ENCODE measurements around the gene CD37.
A peak's percentile ranks its signal among the peaks of the same experiment; 100 is the strongest.
"Not testable (repeated sequence)": the region's sequence is repeated elsewhere in the genome, so short reads cannot be mapped to it uniquely, and the experiment has no call there.

CD37 gene

DNA sequence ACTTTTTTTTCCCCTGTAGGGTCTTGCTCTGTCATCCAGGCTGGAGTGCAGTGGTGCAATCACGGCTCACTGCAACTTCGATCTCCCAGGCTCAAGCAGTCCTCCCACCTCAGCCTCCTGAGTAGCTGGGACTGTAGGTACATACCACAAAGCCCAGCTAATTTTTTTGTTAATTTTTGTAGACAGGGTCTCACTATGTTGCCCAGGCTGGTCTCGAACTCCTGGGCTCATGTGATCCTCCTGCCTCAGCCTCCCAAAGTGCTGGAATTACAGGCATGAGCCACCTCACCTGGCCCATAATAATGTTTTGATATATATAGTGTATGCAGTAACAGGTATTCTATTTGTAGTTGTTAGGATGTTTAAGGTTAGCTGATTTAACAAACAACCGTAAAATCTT is 4.0 kb upstream of the CD37 start:
- ATAC-seq, DNase-seq: not testable (repeated sequence)

DNA sequence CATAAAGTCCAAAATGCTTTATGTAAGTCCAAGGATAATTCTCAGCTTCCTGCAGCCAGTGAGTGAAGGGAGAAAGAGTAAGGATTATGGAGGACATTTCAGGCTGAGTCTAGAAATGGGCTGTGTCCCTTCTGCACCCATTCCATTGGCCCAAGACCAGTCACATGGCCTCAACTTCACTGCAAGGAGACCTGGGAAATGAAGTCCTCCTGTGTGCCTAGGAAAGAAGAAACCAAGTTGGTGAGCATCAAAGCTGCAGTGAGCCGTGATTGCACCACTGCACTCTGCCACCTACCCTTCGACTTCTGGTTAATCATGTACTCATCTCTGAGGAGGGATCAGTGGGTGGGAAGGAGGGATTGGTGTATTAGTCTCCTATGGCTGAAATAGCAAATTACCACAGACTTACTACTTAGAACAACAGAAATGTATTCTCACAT is 3.6 kb upstream of the CD37 start:
- ATAC-seq (peak; percentile 69), DNase-seq (peak; percentile 49)

DNA sequence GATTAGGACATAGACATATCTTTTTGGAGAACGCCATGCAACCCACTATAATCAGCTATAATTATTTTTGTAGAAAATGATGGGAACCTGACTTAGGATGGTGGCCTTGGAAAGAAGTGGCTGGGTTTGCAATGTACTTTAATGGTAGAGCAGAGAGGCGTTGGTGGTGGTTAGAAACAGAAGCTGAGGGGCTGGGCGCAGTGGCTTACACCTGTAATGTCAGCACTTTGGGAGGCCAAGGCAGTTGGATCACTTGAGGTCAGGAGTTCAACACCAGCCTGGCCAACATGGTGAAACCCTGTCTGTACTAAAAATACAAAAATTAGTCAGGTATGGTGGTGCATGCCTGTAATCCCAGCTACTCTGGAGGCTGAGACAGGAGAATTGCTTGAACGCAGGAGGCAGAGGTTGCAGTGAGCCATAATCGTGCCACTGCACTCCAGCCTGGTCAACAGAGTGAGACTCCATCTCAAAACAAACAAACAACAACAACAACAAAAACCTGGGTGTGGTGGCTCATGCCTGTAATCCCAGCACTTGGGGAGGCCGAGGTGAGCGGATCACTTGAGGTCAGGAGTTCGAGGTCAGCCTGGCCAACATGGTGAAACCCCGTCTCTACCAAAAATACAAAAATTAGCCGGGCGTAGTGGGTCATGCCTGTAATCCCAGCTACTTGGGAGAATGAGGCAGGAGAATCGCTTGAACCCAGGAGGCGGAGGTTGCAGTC is 2.4 kb upstream of the CD37 start:
- not testable (repeated sequence) for DNase-seq, ATAC-seq

DNA sequence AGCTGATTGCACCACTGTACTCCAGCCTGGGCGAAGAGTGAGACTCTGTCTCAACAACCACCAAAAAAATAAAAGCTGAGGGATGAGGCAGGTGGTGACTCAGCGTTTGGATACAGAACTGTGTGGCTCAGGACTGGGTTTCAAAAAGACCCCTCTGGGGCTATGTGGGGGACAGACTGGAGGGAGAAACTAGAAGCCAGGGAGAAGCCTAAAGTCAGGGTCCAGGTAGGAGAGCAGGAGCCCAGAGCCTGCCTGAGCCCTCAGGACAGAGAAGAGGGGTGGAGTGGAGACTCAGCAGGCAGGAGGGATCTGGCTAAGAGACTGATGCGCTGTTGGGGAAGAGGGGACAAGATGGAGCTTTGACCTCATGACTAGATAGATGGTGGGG is 1.8 kb upstream of the CD37 start:
- ATAC-seq (no peak), DNase-seq (no peak)

DNA sequence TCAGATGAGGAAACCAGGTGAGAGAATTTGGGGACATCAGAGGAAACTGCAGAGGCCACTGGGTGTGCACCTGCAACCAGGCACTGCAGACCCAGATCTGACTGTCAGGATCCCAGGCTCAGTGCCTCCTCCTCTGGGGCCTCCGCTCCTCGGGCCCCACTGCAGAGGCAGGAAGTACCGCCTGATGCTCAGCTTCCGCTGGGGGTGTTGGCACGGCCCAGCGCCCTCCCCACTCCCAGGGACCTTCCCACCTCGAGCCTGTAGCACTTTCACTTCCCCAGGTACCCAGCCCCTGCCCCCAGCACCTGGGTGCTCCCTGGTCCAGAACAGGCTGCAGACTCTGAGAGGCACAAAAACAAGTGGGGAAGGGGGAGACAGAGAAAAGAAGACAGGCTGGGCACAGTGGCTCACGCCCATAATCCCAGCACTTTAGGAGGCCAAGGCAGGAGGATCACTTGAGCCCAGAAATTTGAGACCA is 1.4 kb upstream of the CD37 start:
- DNase-seq (peak; percentile 77), ATAC-seq (peak; percentile 77)

DNA sequence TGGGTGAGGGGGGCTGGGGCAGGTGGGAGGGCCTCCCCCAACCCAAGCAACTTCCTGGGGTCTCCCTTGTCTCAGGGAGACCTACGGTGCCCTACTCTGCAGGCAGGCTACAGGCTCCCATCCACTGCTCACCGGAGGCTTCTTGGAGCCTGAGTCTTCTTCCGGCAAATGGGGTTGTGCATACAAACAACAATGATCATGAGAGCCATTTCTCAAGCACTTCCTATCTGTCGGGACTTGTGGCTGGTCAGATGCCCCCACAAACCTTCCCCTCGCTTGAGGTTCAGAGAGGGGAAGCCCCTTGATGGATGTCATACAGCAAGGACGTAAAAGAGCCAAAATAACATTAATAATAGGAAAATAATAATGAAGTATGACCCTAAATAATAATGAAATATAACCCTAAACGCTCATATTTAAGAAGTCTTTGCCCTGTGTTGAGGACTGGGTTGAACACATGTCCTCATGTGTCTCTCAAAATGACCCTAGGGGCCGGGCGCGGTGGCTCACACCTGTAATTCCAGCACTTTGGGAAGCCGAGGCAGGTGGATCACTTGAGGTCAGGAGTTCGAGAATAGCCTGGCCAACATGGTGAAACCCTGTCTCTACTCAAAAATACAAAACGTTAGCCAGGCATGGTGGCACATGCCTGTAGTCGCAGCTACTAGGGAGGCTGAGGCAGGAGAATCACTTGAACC is 727 bp downstream of the CD37 start:
- DNase-seq (peak; percentile 43), ATAC-seq (peak; percentile 24)

DNA sequence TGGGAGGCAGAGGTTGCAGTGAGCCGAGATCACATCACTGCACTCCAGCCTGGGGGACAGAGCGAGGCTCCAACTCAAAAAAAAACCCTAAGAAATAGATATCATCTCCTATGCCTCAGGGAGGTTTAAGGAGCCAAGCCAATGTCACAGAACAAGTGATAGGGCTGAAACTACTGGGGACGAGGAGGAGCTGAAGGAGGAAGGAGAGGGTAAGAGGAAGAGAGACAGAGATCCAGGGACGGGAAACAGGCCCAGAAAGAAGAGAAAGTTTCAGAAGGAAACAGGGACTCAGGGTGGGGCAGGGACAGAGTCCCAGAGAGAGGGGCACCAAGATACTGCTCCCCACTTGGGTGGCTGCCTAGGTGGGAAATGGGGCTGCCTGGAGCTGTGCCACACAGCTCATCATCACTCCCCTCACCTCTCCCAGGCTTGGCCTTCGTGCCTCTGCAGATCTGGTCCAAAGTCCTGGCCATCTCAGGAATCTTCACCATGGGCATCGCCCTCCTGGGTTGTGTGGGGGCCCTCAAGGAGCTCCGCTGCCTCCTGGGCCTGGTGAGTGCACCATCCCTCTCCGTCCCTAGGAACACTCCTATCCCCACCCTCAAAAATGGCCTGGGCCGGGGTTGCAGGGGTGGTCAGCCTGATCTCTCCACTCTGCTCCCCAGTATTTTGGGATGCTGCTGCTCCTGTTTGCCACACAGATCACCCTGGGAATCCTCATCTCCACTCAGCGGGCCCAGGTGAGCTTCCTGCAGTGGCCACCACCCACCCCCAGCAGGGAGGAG is 1.5 kb downstream of the CD37 start:
- ATAC-seq (no peak), DNase-seq (no peak)

DNA sequence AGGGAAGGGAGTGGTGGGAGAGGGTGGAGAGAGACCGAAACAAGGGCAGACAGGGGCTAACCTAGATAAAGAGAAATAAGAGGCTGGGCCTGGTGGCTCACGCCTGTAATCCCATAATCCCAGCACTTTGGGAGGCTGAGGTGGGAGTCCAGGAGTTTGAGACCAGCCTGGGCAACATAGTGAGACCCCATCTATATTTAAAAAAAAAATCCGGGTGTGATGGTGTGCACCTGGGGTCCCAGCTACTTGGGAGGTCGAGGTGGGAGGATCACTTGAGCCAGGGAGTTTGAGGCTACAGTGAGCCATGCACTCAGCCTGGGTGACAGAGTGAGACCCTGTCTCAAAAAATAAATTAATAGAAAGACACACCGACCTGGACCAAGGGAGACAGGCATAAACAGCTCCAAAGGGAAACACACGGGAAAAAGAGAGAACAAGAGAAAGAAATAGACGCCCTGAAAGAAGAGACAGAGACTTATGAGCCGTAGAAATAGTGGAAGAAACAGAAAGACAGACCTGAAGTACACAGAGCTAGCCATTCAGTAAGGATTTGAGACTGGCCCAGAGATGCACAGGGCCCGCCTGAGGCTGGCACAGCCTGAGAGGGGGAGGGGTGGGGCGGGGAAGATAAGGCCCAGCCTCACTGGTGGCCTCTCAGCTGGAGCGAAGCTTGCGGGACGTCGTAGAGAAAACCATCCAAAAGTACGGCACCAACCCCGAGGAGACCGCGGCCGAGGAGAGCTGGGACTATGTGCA is 2.2 kb downstream of the CD37 start:
- ATAC-seq (no peak), DNase-seq (no peak)

DNA sequence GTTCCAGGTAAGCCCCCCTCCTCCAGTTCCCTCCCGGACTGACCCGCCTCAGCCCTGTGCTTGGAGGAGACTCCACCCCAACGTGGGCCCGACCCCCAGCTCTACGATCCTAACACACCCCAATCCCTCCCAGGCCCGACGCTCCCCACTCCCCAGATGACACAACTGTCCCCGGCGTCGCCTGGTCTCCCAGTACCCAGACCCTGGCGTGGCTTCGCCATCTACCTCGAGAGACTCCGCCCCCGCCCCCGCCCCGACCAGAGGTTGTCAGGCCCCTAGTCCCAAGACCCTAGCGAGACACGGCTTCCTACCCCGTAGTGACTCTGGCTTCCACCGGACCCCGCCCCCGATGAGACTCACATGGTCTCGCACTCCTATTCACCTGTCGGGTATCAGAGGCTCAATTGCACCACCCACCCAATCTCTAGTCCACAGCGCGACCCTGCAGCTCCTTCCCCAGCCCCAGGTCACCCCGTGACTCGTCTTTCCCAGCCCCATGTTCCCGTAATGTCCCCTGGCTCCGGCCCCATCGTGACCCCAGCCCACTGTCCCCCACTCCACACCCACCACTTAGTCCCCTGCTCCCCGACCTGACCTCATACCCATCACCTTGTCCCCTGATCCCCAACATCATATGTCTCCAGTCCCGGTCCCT is 2.9 kb downstream of the CD37 start:
- ATAC-seq = no peak
- peak; percentile 3 for DNase-seq

DNA sequence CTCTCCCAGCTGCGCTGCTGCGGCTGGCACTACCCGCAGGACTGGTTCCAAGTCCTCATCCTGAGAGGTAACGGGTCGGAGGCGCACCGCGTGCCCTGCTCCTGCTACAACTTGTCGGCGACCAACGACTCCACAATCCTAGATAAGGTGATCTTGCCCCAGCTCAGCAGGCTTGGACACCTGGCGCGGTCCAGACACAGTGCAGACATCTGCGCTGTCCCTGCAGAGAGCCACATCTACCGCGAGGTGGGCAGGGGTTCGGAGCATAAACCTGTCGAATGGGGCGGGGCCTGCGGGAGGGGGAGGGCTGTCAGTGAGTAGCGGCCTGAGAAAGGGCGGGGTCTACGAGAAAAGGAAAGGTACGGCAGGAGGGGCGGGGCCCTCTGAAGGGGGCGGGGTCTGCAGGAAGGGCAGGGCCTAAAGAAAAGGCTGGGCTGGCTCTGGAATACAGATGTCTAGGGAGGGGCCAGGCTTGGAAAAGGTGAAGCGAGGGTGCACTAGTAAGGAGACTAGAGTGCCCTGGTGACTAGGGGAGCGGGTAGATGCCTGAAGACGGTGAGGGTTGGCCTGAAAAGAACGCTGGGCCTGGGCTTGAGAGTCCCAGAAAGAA is 3.6 kb downstream of the CD37 start:
- no peak for ATAC-seq
- peak; percentile 42 for DNase-seq

DNA sequence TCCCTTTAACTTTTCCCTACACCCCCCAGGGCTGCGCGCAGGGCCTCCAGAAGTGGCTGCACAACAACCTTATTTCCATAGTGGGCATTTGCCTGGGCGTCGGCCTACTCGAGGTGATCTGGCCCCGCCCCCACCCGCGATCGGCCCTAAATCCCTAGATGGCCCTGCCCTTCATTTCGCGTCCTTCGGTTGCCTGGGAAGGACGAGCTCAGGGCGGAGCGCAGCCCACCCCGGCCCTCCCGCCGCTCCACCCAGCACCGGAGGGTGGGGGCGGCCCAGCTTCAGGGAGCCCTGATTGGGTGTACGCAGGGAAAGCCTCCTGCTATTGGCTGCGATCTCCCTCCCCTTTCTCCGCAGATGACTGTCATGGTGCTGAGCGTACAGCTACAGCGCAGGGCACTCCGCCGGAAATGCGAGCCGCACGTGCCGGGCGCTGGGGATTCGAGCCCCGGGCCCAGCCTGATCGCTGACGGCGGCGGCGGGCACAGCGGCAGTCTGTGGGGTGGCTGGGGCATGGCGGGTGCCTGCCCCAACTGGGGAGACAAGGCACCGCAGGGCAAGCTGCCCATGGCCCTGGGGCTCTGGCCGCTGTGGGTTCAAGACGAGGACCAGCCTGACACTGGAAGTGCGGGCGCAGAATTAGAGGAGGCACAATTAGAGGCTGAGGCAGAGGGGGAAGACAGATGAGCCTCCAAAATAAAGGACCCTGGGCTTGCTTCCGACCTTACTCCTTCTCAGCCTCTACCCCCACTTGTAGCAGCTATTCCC is 4.3 kb downstream of the CD37 start:
- no peak for ATAC-seq
- no peak for DNase-seq

DNA sequence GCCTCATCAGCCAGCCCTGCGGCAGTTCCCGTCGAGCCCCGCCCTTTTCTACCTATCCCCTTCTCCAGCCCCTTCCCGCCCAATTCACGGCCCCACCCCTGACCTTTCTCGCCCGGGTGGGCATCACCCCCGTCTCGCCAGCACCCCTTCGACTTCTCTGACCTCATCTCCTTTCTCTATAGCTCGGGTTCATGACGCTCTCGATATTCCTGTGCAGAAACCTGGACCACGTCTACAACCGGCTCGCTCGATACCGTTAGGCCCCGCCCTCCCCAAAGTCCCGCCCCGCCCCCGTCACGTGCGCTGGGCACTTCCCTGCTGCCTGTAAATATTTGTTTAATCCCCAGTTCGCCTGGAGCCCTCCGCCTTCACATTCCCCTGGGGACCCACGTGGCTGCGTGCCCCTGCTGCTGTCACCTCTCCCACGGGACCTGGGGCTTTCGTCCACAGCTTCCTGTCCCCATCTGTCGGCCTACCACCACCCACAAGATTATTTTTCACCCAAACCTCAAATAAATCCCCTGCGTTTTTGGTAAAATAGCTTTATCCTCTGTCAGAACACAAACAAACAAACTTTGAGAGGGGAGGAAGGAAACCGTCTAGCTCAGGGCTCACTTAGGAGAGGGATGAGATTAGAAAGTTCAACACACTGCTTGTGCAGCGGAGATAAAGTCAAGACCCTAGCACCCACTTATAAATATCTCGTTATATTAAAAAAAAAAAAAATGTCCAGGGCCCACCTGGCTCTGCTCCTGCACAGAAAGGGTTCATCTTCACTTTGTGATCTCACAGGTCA is 5.1 kb downstream of the CD37 start:
- ATAC-seq (peak; percentile 10), DNase-seq (peak; percentile 63)

DNA sequence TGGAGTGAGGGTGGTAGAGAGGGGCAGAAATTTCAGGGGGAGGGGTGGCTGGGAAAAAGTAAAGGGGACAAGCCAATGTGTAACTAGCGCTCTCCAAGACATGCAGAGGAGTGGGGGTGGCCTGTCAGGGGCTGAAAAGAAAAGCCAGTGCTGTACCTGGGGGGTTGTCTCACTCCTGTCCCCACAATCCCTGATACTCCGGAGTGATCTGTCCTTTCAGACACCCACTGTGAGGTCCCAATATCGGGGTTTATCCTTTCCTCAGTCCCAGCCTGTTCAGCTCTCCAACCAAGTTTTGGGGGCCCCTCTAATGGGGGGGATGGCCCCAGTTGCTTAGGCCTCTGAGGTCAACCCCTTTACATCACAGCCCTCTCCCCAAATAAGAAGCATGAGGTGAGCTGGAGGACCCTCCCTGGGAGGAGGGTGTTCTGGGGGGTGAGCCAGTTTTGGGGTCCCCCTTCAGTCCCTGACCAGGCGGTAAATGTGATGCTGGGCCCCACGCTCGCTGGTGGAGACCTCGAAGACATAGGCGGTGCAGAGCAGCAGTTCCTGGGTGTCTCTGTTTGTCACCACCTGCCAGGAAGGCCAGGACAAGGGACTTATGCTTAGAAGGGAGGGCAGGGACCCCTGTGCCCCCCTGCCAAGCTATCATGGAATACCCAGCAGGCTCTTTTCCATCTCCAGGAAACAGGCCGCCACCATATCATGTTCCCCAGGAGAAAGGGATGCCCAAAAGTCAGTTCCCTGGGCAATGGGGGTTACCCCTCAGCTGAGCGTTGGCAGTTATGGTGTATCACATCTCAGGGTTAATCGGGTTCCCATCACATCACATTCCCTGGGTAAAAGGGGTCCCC is 5.9 kb downstream of the CD37 start:
- no peak for DNase-seq
- no peak for ATAC-seq

DNA sequence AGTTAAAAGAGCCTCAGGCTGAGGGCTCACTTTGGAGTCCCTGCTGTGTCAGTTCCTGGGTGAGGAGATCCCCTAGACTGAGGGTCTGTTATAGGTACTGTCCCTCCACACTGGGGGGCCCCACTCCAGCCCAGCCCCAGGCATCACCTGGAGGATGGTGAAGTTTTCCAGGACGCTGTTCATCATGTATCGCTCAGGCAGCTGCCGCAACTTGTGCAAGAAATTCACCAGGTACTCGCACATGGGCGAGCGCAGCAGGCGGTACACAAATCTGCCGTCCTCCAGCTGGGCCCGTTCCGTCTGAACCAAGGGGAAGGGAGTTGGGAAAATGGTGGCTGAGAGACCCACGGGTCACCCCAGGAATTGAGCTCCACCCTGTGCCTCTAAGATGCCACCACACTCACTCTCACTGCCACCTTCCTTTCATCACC is 7.1 kb downstream of the CD37 start:
- peak; percentile 7 for ATAC-seq

DNA sequence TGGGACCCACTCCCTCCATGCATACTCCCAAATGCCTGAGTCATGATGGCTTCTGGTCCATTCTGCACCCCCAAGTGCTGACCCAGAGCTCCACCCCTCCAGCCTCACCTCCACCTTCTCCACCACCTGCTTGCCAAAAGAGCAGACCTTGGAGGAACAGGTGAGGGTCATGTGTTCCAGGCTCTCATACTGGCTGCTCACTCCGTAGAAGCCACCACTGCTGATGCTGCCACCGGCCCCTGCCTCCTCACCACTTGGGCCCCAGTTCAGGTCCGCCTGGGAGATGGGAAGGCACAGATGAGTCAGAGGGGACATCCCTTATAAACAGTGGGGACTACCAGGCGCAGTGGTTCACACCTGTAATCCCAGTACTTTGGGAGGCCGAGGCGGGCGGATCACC is 7.9 kb downstream of the CD37 start:
- DNase-seq = no peak
- ATAC-seq = no peak

More for the DNA sequence above, 7.1 kb downstream of the CD37 start:
- no peak for DNase-seq

DNA sequence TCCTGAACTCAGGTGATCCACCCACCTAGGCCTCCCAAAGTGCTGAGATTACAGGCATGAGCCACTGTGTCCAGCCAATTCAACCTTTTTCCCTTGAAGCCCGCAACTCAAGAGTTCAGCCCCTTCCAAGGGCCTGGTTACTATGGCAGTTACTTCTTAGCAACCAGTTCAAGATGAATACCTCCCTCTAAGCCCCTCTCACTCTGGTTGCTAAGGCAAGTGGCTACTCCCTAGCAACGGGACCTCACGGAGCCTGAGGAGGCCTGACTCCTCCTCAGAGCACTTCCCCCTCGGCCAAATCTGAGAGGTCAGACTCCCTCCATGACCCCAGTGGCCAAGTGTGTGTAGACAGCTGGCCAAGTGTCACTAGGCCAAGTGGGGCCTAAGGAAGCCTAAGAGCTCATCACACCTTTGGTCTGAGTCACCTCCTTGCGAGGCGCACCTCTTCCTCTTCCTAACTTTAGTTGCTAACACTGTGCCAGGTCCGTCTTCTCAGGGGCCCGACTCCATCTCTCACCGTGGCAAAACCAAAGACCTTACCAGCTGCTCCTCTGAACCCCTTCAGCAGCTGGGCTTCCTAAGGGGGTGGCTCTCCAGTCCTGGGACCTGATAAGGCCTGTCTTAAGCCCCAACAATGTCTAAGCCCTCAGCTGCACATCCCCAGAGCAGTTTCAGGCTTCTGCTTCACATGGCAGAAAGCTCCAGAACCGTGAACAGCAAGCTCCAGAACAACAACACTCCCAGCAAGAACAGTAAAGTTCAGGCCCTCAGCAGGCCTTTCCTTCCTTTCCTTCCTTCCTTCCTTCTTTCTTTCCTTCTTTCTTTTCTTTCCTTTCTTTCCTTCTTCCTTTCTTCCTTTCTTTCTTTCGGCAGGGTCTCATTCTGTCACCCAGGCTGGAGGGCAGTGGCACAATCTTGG is 9.6 kb downstream of the CD37 start:
- DNase-seq (no peak), ATAC-seq (no peak)

DNA sequence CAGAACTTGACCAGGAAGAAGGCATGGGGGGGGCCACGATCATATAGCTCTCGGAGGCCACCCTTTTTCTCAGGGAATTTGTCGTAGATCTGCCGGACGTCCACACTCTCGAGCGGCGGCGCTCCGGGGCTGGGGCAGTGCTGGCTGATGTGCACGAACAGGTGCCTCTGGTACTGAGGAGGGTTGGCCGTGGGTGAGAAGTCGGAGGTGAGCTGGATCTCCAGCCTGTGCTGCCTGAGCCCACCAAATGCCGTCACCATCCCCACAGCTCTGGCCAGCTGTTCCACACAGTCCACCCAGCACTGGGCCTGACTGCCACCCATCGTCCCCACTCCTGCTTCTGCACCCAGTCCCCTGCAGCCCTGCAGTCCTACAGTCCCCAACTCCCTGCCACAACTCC is 12.0 kb downstream of the CD37 start:
- DNase-seq = no peak
- no peak for ATAC-seq
